ENCODE results near the gene RFC3.
"Not testable (repeated sequence)": the region's sequence is repeated elsewhere in the genome, so short reads cannot be mapped to it uniquely, and the experiment has no call there.

RFC3 gene

DNA sequence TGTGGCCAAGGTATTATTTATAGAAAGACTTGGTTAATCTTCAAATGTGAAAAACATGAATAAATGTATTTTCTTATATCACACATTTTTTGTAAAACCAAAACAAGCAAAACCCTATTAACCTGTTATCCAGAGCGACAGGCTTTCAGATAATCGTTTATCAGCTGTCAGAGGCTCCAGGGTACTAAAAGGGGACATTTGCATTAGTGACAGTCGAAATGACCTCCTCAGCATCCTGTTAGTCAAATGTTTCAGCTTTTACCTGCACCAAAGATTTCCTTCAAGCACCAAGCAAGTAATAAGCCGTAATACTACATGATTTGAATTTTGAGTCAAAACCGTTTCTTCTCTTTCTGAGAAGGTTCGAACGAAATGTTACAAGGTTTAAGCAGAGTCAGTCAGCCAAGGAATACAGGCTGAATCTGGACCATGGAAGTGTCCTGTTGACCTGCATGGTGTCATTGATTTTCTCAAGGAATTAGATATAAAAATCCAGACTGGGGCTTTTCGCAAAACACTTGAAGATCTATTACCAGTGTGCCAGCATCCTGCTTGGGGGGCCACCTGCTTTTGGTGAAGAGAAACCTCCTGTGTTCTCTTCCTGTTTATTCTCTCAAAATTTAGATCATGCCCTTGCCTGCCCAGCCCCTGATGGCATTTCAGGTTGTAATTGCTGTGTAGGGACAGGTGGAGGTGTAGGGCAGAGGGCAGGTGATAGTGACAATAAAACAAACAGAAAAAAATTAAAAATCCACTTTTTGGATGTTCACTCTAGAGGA, 11.3 kb upstream of the RFC3 start:
- in situ Hi-C loops (cut with HindIII; ENCODE audit: low sequenced_read_pairs) = no loop called here

- in situ Hi-C loops (cut with HindIII; ENCODE audit: low sequenced_read_pairs) = not testable (repeated sequence)
Measured at GRCh38 chr13:33812829-33813228, 5.1 kb upstream of the RFC3 start.

- in situ Hi-C loops (cut with HindIII; ENCODE audit: low sequenced_read_pairs) = no loop called here
Measured at GRCh38 chr13:33815011-33815550, 2.9 kb upstream of the RFC3 start.

DNA sequence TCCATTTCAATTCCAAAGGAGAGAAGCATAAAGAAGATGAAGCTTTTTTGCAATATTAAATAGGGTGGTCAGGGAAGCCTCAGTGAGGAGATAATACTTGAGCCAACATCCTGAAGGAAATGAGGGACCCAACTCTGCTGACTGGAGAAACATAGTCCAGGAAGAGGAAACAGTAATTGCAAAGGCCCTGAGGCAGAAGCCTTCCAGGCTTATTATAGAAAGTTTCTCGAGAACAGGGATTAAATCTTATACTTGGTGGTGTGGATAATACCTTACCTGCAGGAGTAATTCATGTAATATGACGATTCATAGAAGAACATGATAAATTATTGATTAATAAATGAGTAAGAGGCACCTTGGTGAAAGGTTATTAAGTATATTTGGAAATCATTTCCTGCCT, 1.0 kb upstream of the RFC3 start:
- in situ Hi-C loops (cut with HindIII; ENCODE audit: low sequenced_read_pairs) = no loop called here

DNA sequence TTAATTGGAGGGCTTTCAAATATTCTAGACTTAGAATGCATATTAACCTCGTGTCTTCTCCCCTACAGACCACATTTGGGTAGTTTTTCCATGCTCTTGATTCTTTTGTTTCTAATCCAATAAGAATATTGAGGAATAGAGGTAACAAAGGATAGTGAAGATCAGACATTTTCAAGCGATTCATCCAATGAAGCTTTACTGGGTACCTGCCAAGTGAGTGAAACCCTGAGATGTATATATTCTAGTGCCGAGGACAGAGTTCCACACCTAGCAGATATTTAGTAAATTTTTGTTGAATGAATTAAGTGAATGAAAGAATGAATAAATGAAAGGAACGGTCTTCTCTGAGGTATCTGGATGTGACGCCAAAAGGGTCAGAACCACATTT, 442 bp upstream of the RFC3 start:
- in situ Hi-C loops (cut with HindIII; ENCODE audit: low sequenced_read_pairs) = no loop called here

DNA sequence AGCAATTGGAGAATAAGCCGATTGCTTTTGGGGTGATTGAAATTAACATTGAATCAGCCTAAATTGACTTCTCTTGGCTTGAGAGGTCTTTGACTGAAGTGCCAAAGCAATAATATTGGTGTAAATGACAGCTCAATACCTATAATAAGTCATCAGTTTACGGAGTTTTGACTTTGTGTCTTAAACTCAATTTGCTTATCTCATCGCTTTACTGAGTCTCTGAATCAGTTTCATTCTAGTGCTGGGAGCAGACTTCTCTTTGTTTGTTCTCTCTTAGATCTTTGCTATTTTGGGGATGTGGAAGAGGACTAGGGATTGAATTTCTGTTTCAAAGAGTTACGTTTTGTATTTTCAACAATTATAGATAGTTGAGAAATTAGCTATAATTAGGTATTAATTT, 7.1 kb downstream of the RFC3 start:
- in situ Hi-C loops (cut with HindIII; ENCODE audit: low sequenced_read_pairs) = no loop called here

- in situ Hi-C loops (cut with HindIII; ENCODE audit: low sequenced_read_pairs) = no loop called here
Measured at GRCh38 chr13:33827139-33827538, 9.2 kb downstream of the RFC3 start.

- in situ Hi-C loops (cut with HindIII; ENCODE audit: low sequenced_read_pairs) = no loop called here
Measured at GRCh38 chr13:33828431-33829129, 10.6 kb downstream of the RFC3 start.

- in situ Hi-C loops (cut with HindIII; ENCODE audit: low sequenced_read_pairs) = no loop called here
Measured at GRCh38 chr13:33832872-33833271, 14.9 kb downstream of the RFC3 start.

DNA sequence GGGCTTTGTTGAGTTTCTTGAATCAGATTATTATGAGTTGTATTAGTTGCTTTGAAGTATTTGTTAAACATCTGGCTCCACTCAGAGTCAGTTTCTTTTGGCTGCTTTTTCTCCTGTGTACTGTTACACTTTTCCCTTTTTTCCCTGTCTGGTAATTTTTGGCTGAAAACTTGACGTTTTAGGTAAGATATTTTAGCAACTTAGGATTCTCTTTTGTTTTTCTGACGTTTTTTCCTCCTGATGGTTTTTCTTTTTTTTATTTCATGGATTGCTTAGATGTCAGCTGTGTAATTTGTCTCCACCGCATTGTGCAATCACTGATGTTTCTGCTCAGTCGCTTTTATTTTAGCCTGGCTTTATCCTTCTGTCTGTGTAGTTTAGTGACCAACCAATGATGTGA, 20.7 kb downstream of the RFC3 start:
- in situ Hi-C loops (cut with HindIII; ENCODE audit: low sequenced_read_pairs) = no loop called here

DNA sequence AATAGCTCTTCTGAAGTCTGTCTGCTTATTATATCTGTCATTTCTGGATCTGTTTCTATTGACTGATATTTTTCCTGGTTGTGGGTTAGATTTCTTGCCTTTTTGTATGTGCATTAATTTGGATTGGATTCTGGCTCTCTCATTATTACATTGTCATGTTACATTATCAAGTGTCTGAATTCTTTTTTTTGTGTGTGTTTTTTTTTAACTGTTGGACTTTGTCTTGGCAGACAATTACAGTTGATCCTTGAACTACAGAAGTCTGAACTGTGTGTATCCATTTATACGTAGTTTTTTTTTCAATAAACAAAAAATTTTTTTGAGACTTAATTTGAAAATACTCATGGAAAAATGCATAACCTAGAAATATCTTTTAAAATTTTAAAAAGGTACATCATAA, 22.5 kb downstream of the RFC3 start:
- in situ Hi-C loops (cut with HindIII; ENCODE audit: low sequenced_read_pairs) = no loop called here

DNA sequence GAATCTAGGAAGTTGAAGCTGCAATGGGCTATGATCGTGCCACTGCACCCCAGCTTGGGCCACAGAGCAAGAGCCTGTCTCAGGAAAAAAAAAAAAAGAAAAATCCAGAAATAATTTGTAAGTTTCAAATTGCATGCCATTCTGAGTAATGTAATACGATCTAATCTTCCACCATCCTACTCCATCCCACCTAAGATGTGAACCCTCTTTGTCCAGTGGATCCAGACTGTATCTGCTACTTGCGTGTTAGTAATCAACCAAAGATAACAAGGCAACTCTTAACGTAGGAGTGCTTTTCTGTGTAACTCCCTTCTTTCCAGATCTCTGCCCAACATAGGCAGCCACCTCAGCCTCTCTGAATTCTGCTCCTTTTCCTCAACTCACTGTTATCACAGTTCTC, 24.3 kb downstream of the RFC3 start:
- in situ Hi-C loops (cut with HindIII; ENCODE audit: low sequenced_read_pairs) = no loop called here

DNA sequence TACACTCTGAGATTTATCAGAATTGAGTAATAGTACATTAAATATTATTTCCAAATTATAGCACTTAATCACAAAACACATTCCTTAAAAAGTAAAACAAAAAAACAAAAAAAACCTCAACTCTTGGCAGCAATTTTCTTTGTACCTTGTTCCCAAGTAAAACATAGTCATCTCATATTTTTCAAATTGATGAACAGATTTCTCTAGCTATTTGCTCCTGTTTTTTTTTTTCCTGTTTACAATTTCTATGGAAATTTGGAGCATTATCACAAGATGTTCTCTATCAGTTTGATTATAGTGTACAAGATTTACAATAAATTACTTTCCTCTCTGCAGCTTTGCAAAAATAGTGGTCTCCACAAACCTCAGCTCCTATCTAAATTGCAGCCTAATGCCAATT, 25.0 kb downstream of the RFC3 start:
- in situ Hi-C loops (cut with HindIII; ENCODE audit: low sequenced_read_pairs) = no loop called here

DNA sequence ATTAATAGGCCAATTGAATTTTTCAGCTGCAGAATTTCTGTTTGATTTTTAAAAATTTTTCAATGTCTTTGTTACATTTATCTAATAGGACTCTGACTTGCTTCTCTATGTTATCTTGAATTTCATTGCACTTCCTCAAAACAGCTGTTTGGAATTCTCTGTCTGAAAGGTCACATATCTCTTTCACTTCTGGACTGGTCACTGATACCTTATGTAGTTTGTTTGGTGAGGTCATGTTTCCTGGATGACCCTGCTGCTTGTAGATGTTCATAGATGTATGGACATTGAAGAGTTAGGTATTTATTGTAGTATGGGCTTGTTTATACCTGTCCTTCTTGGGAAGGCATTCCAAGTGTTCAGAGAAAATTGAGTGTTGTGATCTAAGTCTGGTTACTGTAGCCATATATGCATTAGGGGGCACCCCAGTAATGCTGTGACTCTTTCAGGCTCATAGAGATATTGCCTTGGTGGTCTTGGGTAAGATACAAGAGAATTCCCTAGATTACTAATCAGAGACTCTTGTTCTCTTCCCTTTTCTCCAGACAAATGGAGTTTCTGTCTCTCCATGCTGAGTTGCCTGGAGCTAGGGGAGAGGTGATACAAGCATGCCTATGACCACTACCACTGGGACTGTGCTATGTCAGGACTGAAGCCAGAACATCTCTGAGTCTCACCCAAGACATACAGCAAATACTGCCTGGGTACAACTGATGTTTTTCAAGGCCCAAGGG, 27.8 kb downstream of the RFC3 start:
- in situ Hi-C loops (cut with HindIII; ENCODE audit: low sequenced_read_pairs) = no loop called here

- in situ Hi-C loops (cut with HindIII; ENCODE audit: low sequenced_read_pairs) = no loop called here
Measured at GRCh38 chr13:33846303-33847062, 28.5 kb downstream of the RFC3 start.

DNA sequence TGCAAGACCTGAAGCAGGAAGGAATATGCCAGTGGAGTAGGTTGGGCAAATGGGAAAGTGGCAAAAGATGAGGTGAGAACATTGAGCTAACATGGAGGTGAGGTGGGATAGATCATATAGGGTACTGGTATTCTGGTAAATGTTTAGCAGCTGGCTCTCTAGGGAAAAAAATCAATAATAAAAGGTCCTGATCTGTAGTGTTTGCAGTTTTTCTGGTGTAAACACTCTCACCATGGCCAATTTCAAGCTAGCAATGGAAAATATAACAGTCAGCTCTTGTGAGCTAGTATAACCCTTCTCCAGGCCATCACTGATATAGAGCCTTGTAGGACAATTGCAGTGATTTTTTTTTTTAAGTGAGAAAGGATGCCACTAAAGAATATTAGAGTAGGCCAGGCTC, 31.3 kb downstream of the RFC3 start:
- in situ Hi-C loops (cut with HindIII; ENCODE audit: low sequenced_read_pairs) = no loop called here

GRCh38 chr13:33855371-33855895, 37.5 kb downstream of the RFC3 start:
- in situ Hi-C loops (cut with HindIII; ENCODE audit: low sequenced_read_pairs) = no loop called here

DNA sequence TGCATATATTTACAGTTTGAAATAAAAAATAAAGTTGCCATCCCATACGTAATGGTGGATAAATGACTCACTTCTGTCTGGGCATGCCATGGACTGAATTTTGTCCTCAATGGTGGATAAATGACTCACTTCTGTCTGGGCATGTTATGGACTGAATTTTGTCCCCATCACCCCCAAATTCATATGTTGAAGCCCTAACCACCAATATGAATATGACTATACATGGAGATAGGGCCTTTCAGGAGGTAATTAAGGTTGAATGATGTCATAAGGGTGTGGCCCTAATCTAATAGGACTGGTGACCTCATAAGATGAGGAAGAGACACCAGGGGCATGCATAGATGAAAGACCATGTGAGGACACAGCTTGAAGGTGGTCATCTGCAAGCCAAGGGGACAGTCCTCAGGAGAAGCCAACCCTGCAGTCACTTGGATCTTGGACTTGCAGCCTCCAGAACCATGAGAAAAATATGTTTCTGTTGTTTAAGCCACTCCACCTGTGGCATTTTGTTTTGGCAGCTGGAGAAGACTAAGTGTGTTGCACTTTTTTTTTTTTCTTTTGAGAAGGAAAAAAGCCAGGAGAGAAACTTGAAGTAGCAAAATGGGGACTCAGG, 41.8 kb downstream of the RFC3 start:
- in situ Hi-C loops (cut with HindIII; ENCODE audit: low sequenced_read_pairs) = no loop called here

- in situ Hi-C loops (cut with HindIII; ENCODE audit: low sequenced_read_pairs) = no loop called here
Measured at GRCh38 chr13:33860526-33860925, 42.6 kb downstream of the RFC3 start.

- in situ Hi-C loops (cut with HindIII; ENCODE audit: low sequenced_read_pairs) = no loop called here
Measured at GRCh38 chr13:33862016-33862415, 44.1 kb downstream of the RFC3 start.
